Fibroblast of lung (primary cell): ENCODE data around the gene MEGF6.

Experiments
- CTCF ChIP-seq, 2 donors: IDR thresholded peaks in 1 of 2; conservative IDR thresholded peaks in 1 of 2; 1 replicate in 1 of 2; 2 replicates in 1 of 2; pipeline ENCODE4 v1.5.1; 2011 to 2012; ENCODE audit warnings: low read length in 2 of 2, control low read depth in 1 of 2, inconsistent platforms in 1 of 2, low read depth in 1 of 2, mild to moderate bottlenecking in 1 of 2
- EZH2 ChIP-seq: IDR thresholded peaks from 2 replicates; pipeline ENCODE4 v1.5.1; 2012; ENCODE audit warnings: low read length, control low read depth, mild to moderate bottlenecking; ENCODE audit errors: missing control alignments

- TF ChIP-seq CTCF (conservative IDR thresholded peaks at IDR 0.05 in 1 of 2, IDR thresholded peaks at IDR 0.05 in 1 of 2; ENCODE audit: low read depth in 1 of 2, low read length in 2 of 2), result no peak
- no peak for TF ChIP-seq EZH2
Observed at GRCh38 chr1:3603156-3603555, 8.2 kb downstream of the MEGF6 start.
